GM23338 (cell line): ENCODE results near the gene LMO1. TPM values are rescaled to one million over a fixed set of nuclear protein-coding genes. Genes with fewer than 3 reads are reported as not detected.

ENCODE experiments used
- ATAC-seq: fragments of 200-7000 bp; cut with Tn5 transposase; 3 replicates; pipeline ENCODE4 v1.9.1; 2020
- DNase-seq: peaks from one replicate; pipeline ENCODE4 v3.0.0-alpha.2; 2015; ENCODE audit warnings: low spot score
- H2AFZ ChIP-seq: fragments of 200-600 bp; sonication (generic); 2 replicates; pipeline ENCODE4 v1.8.0; 2016; ENCODE audit warnings: antibody characterized with exemption, mild to moderate bottlenecking, moderate library complexity
- H3F3A ChIP-seq: fragments of 200-600 bp; sonication (generic); replicated peaks from 2 replicates; pipeline ENCODE4 v1.8.0; 2017; ENCODE audit warnings: antibody characterized with exemption, mixed run types, low read depth
- H3K27ac ChIP-seq: fragments of 200-600 bp; sonication (generic); 2 replicates; pipeline ENCODE4 v1.6.1; 2016; ENCODE audit warnings: low read depth
- H3K27me3 ChIP-seq: fragments of 200-600 bp; sonication (generic); 2 replicates; pipeline ENCODE4 v1.8.0; 2016; ENCODE audit warnings: mild to moderate bottlenecking, mixed run types, moderate library complexity; ENCODE audit not compliant: insufficient read depth
- H3K36me3 ChIP-seq: fragments of 200-600 bp; sonication (generic); 2 replicates; pipeline ENCODE4 v1.8.0; 2016; ENCODE audit warnings: mild to moderate bottlenecking; ENCODE audit not compliant: insufficient read depth
- H3K4me1 ChIP-seq: fragments of 200-600 bp; sonication (generic); 2 replicates; pipeline ENCODE4 v1.8.0; 2016; ENCODE audit warnings: mild to moderate bottlenecking, moderate library complexity; ENCODE audit not compliant: insufficient read depth
- H3K4me2 ChIP-seq: fragments of 200-600 bp; sonication (generic); 2 replicates; pipeline ENCODE4 v1.7.1; 2017; ENCODE audit warnings: mixed run types
- H3K4me3 ChIP-seq: fragments of 200-600 bp; sonication (generic); 2 replicates; pipeline ENCODE4 v1.6.1; 2016; ENCODE audit warnings: mixed run types
- H3K79me2 ChIP-seq: fragments of 200-600 bp; sonication (generic); replicated peaks from 2 replicates; pipeline ENCODE4 v1.8.0; 2017; ENCODE audit warnings: mild to moderate bottlenecking; ENCODE audit not compliant: insufficient read depth
- H3K9me2 ChIP-seq: fragments of 200-600 bp; sonication (generic); 2 replicates; pipeline ENCODE4 v1.8.0; 2017; ENCODE audit not compliant: insufficient read depth
- H4K20me1 ChIP-seq: fragments of 200-600 bp; sonication (generic); replicated peaks from 2 replicates; pipeline ENCODE4 v1.8.0; 2017; ENCODE audit warnings: mild to moderate bottlenecking; ENCODE audit not compliant: insufficient read depth
- H3K27ac Mint-ChIP-seq: 2 replicates; pipeline ENCODE4 v1.8.0; 2020; ENCODE audit warnings: inconsistent platforms, mild to moderate bottlenecking, moderate library complexity, mixed read lengths
- H3K27me3 Mint-ChIP-seq: 3 replicates; pipeline ENCODE4 v1.8.0; 2022; ENCODE audit warnings: low read depth, mild to moderate bottlenecking, moderate library complexity, mixed read lengths, inconsistent platforms; ENCODE audit not compliant: insufficient read depth, poor library complexity
- H3K36me3 Mint-ChIP-seq: 3 replicates; pipeline ENCODE4 v1.8.0; 2021; ENCODE audit warnings: low read depth, mild to moderate bottlenecking, inconsistent platforms, moderate library complexity, mixed read lengths
- H3K4me1 Mint-ChIP-seq: 3 replicates; pipeline ENCODE4 v1.8.0; 2020; ENCODE audit warnings: mild to moderate bottlenecking, inconsistent platforms, mixed read lengths
- H3K4me3 Mint-ChIP-seq: 3 replicates; pipeline ENCODE4 v1.8.0; 2021; ENCODE audit warnings: moderate library complexity, mild to moderate bottlenecking, inconsistent platforms, mixed read lengths
- H3K9me3 Mint-ChIP-seq: 3 replicates; pipeline ENCODE4 v1.8.0; 2020; ENCODE audit warnings: moderate library complexity, mild to moderate bottlenecking, inconsistent platforms, mixed read lengths
- NANOG ChIP-seq: IDR thresholded peaks from 2 replicates; pipeline ENCODE4 v1.6.1; 2016; ENCODE audit warnings: antibody characterized with exemption, borderline replicate concordance
- REST ChIP-seq: IDR thresholded peaks from one replicate; pipeline ENCODE4 v1.6.1; 2018; ENCODE audit warnings: antibody characterized with exemption; ENCODE audit not compliant: unreplicated experiment
- STAT1 ChIP-seq: IDR thresholded peaks from one replicate; pipeline ENCODE4 v1.6.1; 2016; ENCODE audit warnings: antibody characterized with exemption; ENCODE audit not compliant: unreplicated experiment
- polyA plus RNA-seq: library from polyadenylated mRNA; unstranded; fragments of >200 nt; fragmentation: Nextera tagmentation; extraction: Ambion mirVana; gene quantifications from 2 replicates; pipeline ENCODE4 v1.2.1, GENCODE V29; 2016
- total RNA-seq: library from RNA; depleted of rRNA; stranded (reverse); fragments of >200 nt; shearing (Covaris generic); gene quantifications from 2 replicates; pipeline ENCODE4 v1.2.3, GENCODE V29; 2014
- TF ChIP-seq, protein P1 (sequence below): fragments of 250-450 bp; sonication (Bioruptor Pico); IDR thresholded peaks from 2 replicates; pipeline ENCODE4 v1.5.0; 2020; ENCODE audit warnings: mild to moderate bottlenecking, moderate library complexity
- TF ChIP-seq, protein P2 (sequence below): IDR thresholded peaks from 2 replicates; pipeline ENCODE4 v1.6.1; 2016; ENCODE audit warnings: antibody characterized with exemption

LMO1 gene
- total and polyA plus RNA-seq, 2 experiments from 2014 or later: 0.40 TPM; not detected in 1

GRCh38 chr11:8220261-8221045 lies 43.2 kb downstream of the LMO1 start:
- H4K20me1 ChIP-seq: no peaks in the 10 kb centered on the region
- no peak for TF ChIP-seq REST
- TF ChIP-seq, protein P1, sequence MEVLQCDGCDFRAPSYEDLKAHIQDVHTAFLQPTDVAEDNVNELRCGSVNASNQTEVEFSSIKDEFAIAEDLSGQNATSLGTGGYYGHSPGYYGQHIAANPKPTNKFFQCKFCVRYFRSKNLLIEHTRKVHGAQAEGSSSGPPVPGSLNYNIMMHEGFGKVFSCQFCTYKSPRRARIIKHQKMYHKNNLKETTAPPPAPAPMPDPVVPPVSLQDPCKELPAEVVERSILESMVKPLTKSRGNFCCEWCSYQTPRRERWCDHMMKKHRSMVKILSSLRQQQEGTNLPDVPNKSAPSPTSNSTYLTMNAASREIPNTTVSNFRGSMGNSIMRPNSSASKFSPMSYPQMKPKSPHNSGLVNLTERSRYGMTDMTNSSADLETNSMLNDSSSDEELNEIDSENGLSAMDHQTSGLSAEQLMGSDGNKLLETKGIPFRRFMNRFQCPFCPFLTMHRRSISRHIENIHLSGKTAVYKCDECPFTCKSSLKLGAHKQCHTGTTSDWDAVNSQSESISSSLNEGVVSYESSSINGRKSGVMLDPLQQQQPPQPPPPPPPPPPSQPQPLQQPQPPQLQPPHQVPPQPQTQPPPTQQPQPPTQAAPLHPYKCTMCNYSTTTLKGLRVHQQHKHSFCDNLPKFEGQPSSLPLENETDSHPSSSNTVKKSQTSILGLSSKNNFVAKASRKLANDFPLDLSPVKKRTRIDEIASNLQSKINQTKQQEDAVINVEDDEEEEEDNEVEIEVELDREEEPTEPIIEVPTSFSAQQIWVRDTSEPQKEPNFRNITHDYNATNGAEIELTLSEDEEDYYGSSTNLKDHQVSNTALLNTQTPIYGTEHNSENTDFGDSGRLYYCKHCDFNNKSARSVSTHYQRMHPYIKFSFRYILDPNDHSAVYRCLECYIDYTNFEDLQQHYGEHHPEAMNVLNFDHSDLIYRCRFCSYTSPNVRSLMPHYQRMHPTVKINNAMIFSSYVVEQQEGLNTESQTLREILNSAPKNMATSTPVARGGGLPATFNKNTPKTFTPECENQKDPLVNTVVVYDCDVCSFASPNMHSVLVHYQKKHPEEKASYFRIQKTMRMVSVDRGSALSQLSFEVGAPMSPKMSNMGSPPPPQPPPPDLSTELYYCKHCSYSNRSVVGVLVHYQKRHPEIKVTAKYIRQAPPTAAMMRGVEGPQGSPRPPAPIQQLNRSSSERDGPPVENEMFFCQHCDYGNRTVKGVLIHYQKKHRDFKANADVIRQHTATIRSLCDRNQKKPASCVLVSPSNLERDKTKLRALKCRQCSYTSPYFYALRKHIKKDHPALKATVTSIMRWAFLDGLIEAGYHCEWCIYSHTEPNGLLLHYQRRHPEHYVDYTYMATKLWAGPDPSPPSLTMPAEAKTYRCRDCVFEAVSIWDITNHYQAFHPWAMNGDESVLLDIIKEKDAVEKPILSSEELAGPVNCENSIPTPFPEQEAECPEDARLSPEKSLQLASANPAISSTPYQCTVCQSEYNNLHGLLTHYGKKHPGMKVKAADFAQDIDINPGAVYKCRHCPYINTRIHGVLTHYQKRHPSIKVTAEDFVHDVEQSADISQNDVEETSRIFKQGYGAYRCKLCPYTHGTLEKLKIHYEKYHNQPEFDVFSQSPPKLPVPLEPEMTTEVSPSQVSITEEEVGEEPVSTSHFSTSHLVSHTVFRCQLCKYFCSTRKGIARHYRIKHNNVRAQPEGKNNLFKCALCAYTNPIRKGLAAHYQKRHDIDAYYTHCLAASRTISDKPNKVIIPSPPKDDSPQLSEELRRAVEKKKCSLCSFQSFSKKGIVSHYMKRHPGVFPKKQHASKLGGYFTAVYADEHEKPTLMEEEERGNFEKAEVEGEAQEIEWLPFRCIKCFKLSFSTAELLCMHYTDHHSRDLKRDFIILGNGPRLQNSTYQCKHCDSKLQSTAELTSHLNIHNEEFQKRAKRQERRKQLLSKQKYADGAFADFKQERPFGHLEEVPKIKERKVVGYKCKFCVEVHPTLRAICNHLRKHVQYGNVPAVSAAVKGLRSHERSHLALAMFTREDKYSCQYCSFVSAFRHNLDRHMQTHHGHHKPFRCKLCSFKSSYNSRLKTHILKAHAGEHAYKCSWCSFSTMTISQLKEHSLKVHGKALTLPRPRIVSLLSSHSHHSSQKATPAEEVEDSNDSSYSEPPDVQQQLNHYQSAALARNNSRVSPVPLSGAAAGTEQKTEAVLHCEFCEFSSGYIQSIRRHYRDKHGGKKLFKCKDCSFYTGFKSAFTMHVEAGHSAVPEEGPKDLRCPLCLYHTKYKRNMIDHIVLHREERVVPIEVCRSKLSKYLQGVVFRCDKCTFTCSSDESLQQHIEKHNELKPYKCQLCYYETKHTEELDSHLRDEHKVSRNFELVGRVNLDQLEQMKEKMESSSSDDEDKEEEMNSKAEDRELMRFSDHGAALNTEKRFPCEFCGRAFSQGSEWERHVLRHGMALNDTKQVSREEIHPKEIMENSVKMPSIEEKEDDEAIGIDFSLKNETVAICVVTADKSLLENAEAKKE (CRISPR knock-in tag): no peak
- no peak for TF ChIP-seq STAT1
- no peak for TF ChIP-seq NANOG
- TF ChIP-seq, protein P2, sequence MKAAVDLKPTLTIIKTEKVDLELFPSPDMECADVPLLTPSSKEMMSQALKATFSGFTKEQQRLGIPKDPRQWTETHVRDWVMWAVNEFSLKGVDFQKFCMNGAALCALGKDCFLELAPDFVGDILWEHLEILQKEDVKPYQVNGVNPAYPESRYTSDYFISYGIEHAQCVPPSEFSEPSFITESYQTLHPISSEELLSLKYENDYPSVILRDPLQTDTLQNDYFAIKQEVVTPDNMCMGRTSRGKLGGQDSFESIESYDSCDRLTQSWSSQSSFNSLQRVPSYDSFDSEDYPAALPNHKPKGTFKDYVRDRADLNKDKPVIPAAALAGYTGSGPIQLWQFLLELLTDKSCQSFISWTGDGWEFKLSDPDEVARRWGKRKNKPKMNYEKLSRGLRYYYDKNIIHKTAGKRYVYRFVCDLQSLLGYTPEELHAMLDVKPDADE: no peak
- no peaks in the 10 kb centered on the region for H3K9me2 ChIP-seq
- Mint-ChIP-seq H3K4me1 (peaks cover 15% of the 10 kb centered on the region), H3K36me3 (no peaks in the 10 kb centered on the region), H3K4me3 (no peak overlapping the region), H3K27me3 (peaks cover 8% of the 10 kb centered on the region), H3K27ac (no peak overlapping the region), H3K9me3 (no peaks in the 10 kb centered on the region; the same call in 2 of the 3 replicates)
- H3K36me3 ChIP-seq: no peaks in the 10 kb centered on the region
- no peaks in the 10 kb centered on the region for H3K79me2 ChIP-seq
- DNase-seq (no peak), ATAC-seq (no peak)
- no peaks in the 10 kb centered on the region for H3K4me1 ChIP-seq
- no peaks in the 10 kb centered on the region for H3F3A ChIP-seq
- H3K27ac ChIP-seq: no peak overlapping the region
- no peaks in the 10 kb centered on the region for H3K27me3 ChIP-seq
- H2AFZ ChIP-seq: no peak overlapping the region
- no peak overlapping the region for H3K4me2 ChIP-seq
- H3K4me3 ChIP-seq: no peak overlapping the region
